Effector memory CD8-positive, alpha-beta T cell (primary cell): Measurements from ENCODE around the gene NHLH1.
A peak's percentile ranks its signal among the peaks of the same experiment; 100 is the strongest.

Experiments
- ATAC-seq: fragments of 150-1000 bp; cut with Tn5 transposase; replicated peaks from 2 replicates; pipeline ENCODE4 v1.10.0; 2021; ENCODE audit warnings: mild to moderate bottlenecking, moderate library complexity
- DNase-seq, 3 experiments: peaks; one replicate each; pipeline ENCODE4 v3.0.0; 2021
- H3K27ac Mint-ChIP-seq, 2 donors: one replicate each; pipeline ENCODE4 v1.8.0; 2022; ENCODE audit warnings: mild to moderate bottlenecking in 2 of 2, mixed read lengths in 2 of 2, moderate library complexity in 2 of 2
- H3K27me3 Mint-ChIP-seq, 2 donors: one replicate each; pipeline ENCODE4 v1.8.0; 2022; ENCODE audit warnings: mixed read lengths in 2 of 2
- H3K36me3 Mint-ChIP-seq: one replicate; pipeline ENCODE4 v1.8.0; 2022; ENCODE audit warnings: mild to moderate bottlenecking, moderate library complexity, mixed read lengths; ENCODE audit not compliant: insufficient read depth
- H3K4me1 Mint-ChIP-seq, 2 donors: one replicate each; pipeline ENCODE4 v1.8.0; 2022; ENCODE audit warnings: low read depth in 2 of 2, mixed read lengths in 2 of 2
- H3K4me3 Mint-ChIP-seq, 2 donors: one replicate each; pipeline ENCODE4 v1.8.0; 2022; ENCODE audit warnings: mild to moderate bottlenecking in 2 of 2, mixed read lengths in 2 of 2, moderate library complexity in 2 of 2
- H3K9me3 Mint-ChIP-seq, 2 donors: one replicate each; pipeline ENCODE4 v1.8.0; 2022; ENCODE audit warnings: mixed read lengths in 2 of 2

Gene NHLH1

DNA sequence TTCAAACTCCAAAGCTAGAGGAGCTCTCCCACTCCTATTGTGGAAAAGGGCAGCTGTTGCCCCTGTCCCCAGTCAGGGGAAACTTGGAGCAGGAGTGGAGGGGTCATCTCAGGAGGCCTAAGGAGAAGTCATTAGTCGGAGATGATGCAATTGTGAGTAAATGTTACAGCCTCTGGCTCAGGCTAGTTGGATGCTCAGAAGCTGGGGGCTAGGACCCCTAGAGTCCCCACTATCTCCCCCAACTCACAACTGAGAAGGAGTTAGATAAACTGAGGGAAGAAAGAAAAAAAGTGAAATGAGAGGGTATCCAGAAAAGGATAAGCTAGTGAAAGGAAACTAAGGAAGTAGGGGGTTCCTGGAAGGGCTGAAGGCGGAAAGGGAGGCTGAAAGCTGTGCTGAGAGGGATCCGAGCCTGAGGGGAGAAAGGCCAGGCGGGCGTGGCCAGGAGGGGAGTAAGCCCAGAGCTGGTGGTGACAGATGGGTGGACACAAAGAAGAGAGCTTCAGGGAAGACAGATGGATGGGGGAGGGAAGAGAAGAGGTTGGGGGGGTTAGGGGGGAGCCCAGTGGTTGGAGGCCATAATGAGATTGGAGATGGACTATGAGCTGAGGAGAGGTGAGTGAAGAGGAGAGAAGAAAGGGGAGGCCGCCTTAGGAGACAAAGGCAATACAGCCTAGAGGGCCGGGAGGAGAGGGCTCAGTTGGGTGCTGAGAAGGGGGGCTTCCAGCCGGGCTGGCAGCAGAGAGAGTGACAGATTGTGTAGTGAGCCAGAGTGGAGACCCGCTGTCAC is 4.5 kb upstream of the NHLH1 start:
- H3K4me1 Mint-ChIP-seq: peaks cover 0 to 4% of the 10 kb centered on the region in 2 donors
- ATAC-seq: no peak
- DNase-seq: no peak
- H3K9me3 Mint-ChIP-seq: no peaks in the 10 kb centered on the region
- H3K4me3 Mint-ChIP-seq: no peak overlapping the region
- H3K36me3 Mint-ChIP-seq: peaks cover 15% of the 10 kb centered on the region
- H3K27ac Mint-ChIP-seq: peak overlapping the region in 1 of 2 donors; percentile 59
- H3K27me3 Mint-ChIP-seq: no peaks in the 10 kb centered on the region

GRCh38 chr1:160363010-160363409 is 3.9 kb upstream of the NHLH1 start:
- peaks cover 0 to 4% of the 10 kb centered on the region in 2 donors for H3K4me1 Mint-ChIP-seq
- peaks cover 13% of the 10 kb centered on the region for H3K36me3 Mint-ChIP-seq
- H3K27ac Mint-ChIP-seq: peak overlapping the region; percentile 59
- no peaks in the 10 kb centered on the region for H3K9me3 Mint-ChIP-seq
- no peak for ATAC-seq
- H3K27me3 Mint-ChIP-seq: no peaks in the 10 kb centered on the region
- no peak for DNase-seq
- no peak overlapping the region for H3K4me3 Mint-ChIP-seq

DNA sequence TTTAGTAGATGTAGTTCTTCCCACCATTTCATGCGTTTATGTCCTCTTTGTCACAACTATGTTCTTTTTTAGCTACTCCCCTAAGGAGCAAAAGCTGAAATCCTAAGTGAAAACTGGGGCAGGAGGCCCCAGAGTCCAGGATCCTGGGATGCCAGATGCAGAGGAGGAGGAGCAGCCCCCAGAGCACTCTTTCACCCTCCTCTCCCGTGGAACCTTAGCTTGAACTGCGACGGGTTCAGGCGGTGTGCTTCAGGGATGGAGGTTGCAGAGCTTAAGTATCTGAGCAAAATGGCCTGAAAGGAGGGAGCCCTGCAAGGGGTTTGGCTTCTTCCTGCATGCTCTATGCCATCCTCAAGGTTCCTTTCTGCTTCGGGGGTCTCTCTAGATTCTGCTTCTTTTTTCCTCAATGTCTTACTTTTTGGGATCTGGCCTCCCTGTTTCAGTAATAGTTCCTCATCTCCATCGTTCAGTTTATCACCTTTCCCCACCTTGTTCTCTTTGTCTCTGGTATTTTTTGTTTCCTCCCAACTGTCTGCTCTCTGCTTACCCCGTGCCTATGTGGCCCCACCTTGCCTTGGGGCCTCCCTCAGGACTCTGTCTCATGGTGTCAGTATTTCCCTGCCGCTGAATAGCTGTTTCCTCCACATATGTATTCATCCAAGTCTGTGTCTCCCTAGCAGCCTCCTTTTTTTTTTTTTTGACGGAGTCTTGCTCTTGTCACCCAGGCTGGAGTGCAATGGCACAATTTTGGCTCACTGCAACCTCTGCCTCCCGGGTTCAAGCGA is 2.7 kb upstream of the NHLH1 start:
- peaks cover 0 to 4% of the 10 kb centered on the region in 2 donors for H3K4me1 Mint-ChIP-seq
- H3K27ac Mint-ChIP-seq: peak overlapping the region; percentile 59
- H3K4me3 Mint-ChIP-seq: no peak overlapping the region
- DNase-seq (no peak), ATAC-seq (no peak)
- no peaks in the 10 kb centered on the region for H3K27me3 Mint-ChIP-seq
- H3K9me3 Mint-ChIP-seq: no peaks in the 10 kb centered on the region
- peaks cover 8% of the 10 kb centered on the region for H3K36me3 Mint-ChIP-seq

- no peak for ATAC-seq
Observed at GRCh38 chr1:160365325-160365724, 1.5 kb upstream of the NHLH1 start.

GRCh38 chr1:160367516-160367900 is 637 bp downstream of the NHLH1 start:
- H3K27ac Mint-ChIP-seq: no peak overlapping the region
- H3K9me3 Mint-ChIP-seq: no peaks in the 10 kb centered on the region
- DNase-seq (no peak), ATAC-seq (no peak)
- H3K27me3 Mint-ChIP-seq: no peaks in the 10 kb centered on the region
- no peak overlapping the region for H3K4me3 Mint-ChIP-seq
- H3K4me1 Mint-ChIP-seq: peaks cover 0 to 4% of the 10 kb centered on the region in 2 donors
- no peaks in the 10 kb centered on the region for H3K36me3 Mint-ChIP-seq

More at GRCh38 chr1:160365325-160365724, 1.5 kb upstream of the NHLH1 start:
- peaks cover 0 to 4% of the 10 kb centered on the region in 2 donors for H3K4me1 Mint-ChIP-seq
- H3K27me3 Mint-ChIP-seq: no peaks in the 10 kb centered on the region
- H3K9me3 Mint-ChIP-seq: no peaks in the 10 kb centered on the region
- H3K27ac Mint-ChIP-seq: peak overlapping the region in 1 of 2 donors; percentile 51
- H3K4me3 Mint-ChIP-seq: no peak overlapping the region
- no peak for DNase-seq
- H3K36me3 Mint-ChIP-seq: no peaks in the 10 kb centered on the region

GRCh38 chr1:160367934-160368923 is 1.4 kb downstream of the NHLH1 start:
- Mint-ChIP-seq H3K27ac (no peak overlapping the region), H3K36me3 (no peaks in the 10 kb centered on the region), H3K27me3 (no peaks in the 10 kb centered on the region), H3K4me1 (peaks cover 0 to 1% of the 10 kb centered on the region in 2 donors), H3K4me3 (no peak overlapping the region), H3K9me3 (no peaks in the 10 kb centered on the region)
- ATAC-seq: no peak
- no peak for DNase-seq

DNA sequence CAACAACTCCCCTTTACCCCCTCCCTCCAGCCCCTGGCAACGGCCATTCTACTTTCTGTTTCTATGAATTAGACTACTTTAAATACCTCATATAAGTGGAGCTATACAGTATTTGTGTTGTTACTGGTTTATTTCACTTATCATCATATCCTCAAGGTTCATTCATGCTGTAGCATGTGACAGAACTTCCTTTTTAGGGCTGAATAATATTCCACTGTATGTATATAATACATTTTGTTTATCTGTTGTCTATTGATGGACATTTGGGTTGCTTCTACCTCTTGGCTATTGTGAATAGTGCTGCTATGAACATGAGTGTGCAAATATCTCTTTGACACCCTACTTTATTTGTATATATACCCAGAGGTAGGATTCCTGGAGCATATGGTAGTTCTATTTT is 2.2 kb downstream of the NHLH1 start:
- no peaks in the 10 kb centered on the region for H3K4me1 Mint-ChIP-seq
- H3K4me3 Mint-ChIP-seq: no peak overlapping the region
- H3K36me3 Mint-ChIP-seq: no peaks in the 10 kb centered on the region
- H3K9me3 Mint-ChIP-seq: no peaks in the 10 kb centered on the region
- H3K27me3 Mint-ChIP-seq: no peaks in the 10 kb centered on the region
- H3K27ac Mint-ChIP-seq: no peak overlapping the region
- ATAC-seq: no peak
- no peak for DNase-seq

DNA sequence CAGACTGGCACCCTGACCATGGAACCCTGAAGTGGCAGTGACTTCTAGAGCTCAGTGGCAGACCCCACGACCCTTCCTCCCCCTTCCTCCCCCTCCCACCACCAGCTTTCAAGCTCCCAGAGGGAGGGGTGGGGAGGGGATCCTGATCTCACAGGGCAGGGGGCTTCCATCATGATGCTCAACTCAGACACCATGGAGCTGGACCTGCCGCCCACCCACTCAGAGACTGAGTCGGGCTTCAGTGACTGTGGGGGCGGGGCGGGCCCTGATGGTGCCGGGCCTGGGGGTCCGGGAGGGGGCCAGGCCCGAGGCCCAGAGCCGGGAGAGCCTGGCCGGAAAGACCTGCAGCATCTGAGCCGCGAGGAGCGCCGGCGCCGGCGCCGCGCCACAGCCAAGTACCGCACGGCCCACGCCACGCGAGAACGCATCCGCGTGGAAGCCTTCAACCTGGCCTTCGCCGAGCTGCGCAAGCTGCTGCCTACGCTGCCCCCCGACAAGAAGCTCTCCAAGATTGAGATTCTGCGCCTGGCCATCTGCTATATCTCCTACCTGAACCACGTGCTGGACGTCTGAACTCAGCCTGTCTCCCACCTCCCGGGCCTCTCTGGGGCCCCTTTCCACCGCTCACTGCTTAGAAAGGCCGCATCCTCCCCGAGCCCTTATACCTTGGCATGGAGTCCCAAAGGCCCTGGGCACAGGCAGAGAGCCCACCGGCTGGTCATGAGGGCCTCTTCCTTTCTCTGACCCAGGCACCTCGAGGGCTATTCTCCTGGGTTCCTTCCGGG is 3.9 kb downstream of the NHLH1 start:
- Mint-ChIP-seq H3K27ac (peak overlapping the region in 1 of 2 donors; percentile 44), H3K36me3 (peaks cover 3% of the 10 kb centered on the region), H3K27me3 (no peaks in the 10 kb centered on the region), H3K9me3 (no peaks in the 10 kb centered on the region), H3K4me3 (no peak overlapping the region), H3K4me1 (peaks cover 5 to 6% of the 10 kb centered on the region in 2 donors)
- no peak for DNase-seq
- no peak for ATAC-seq

GRCh38 chr1:160371346-160371631 is 4.4 kb downstream of the NHLH1 start:
- Mint-ChIP-seq H3K27me3 (no peaks in the 10 kb centered on the region), H3K27ac (no peak overlapping the region), H3K4me3 (no peak overlapping the region), H3K36me3 (peaks cover 3% of the 10 kb centered on the region), H3K4me1 (peaks cover 10 to 12% of the 10 kb centered on the region in 2 donors), H3K9me3 (no peaks in the 10 kb centered on the region)
- DNase-seq: no peak
- no peak for ATAC-seq

- Mint-ChIP-seq H3K27me3 (no peaks in the 10 kb centered on the region), H3K9me3 (no peaks in the 10 kb centered on the region), H3K4me1 (peaks cover 13% of the 10 kb centered on the region in 2 donors), H3K27ac (peak overlapping the region in 1 of 2 donors; percentile 39), H3K36me3 (peaks cover 3% of the 10 kb centered on the region), H3K4me3 (no peak overlapping the region)
- ATAC-seq: no peak
- no peak for DNase-seq
Observed at GRCh38 chr1:160371756-160372155, 4.9 kb downstream of the NHLH1 start.

DNA sequence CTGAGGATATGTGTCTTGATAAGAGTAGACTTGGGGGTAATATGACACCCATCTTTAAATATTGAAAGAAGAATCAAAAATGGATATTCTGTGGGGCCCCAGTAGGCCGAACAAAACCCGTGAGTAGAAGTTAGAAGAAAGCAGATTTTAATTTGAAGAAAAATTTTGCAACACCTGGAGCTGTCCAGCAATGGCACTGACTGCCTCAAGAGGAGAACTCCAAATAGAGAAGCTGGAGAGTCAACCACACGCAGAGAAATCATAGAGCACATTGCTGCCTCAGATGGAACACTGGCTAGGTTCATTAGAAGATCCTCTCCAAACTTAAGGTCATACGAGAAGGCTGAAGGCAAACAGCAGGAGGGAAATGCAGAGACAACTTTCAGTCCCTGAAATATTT is 6.8 kb downstream of the NHLH1 start:
- peaks cover 13% of the 10 kb centered on the region in 2 donors for H3K4me1 Mint-ChIP-seq
- ATAC-seq: no peak
- H3K4me3 Mint-ChIP-seq: no peak overlapping the region
- DNase-seq: no peak
- H3K36me3 Mint-ChIP-seq: peaks cover 3% of the 10 kb centered on the region
- H3K27me3 Mint-ChIP-seq: no peaks in the 10 kb centered on the region
- H3K9me3 Mint-ChIP-seq: no peaks in the 10 kb centered on the region
- no peak overlapping the region for H3K27ac Mint-ChIP-seq

DNA sequence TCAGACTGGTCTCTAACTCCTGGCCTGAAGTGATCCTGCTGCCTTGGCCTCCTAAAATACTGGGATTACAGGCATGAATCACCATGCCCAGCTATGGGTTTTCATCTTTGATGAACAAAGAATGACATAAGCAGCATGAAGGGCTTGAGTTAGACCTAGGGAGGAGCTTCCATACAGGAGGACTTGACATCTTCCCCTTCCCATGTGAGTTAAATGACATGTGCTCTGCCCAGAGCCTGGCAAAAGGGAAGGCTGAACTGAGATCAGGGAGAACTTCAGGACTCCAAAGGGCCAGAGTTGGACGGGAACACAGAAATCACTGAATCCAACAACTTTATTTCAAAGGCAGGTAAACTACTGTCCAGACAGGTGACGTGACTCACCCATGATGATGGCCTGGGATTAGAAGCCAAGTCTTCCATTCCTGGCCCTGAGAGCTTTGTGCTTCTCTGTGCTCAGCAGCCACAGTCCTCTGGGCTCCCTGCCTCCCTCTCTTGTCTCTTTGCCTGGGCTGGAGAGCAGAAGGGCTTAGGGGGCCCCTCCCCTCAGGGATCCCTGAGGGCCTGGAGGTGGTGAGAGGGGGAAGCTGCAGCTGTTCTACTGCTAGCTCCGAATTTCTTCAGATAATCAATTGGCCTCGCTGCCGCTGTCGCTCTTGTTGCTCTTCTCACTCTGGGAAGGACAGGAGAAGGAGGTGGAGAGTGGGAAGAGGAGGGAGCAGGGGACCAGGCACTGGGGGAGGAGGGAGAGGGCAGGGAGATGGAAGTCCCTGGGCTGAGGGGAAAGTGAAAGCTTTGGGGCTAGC is 7.6 kb downstream of the NHLH1 start:
- Mint-ChIP-seq H3K27ac (peak overlapping the region in 1 of 2 donors; percentile 57), H3K9me3 (no peaks in the 10 kb centered on the region), H3K4me3 (no peak overlapping the region), H3K27me3 (no peaks in the 10 kb centered on the region), H3K36me3 (peaks cover 3% of the 10 kb centered on the region), H3K4me1 (peaks cover 13% of the 10 kb centered on the region in 2 donors)
- ATAC-seq (no peak), DNase-seq (no peak)
